DOHH2 (cell line): Measurements from ENCODE around the gene TACR2.

Experiments
- H3F3A ChIP-seq: fragments of 200-600 bp; sonication (generic), shearing (Covaris generic); 2 replicates; pipeline ENCODE4 v1.6.0; 2016; ENCODE audit warnings: antibody characterized with exemption, mild to moderate bottlenecking; ENCODE audit not compliant: control insufficient read depth, insufficient read depth
- H3K27ac ChIP-seq: fragments of 200-600 bp; sonication (generic); 2 replicates; pipeline ENCODE4 v1.5.1; 2014; ENCODE audit warnings: low read depth, mild to moderate bottlenecking, low read length, moderate library complexity
- H3K27me3 ChIP-seq: fragments of 200-600 bp; sonication (generic); 2 replicates; pipeline ENCODE4 v1.6.1; 2014; ENCODE audit warnings: mild to moderate bottlenecking, low read length, mixed read lengths; ENCODE audit not compliant: control insufficient read depth
- H3K36me3 ChIP-seq: fragments of 200-600 bp; sonication (generic); 2 replicates; pipeline ENCODE4 v1.6.1; 2014; ENCODE audit warnings: mild to moderate bottlenecking, low read length, moderate library complexity, mixed read lengths; ENCODE audit not compliant: control insufficient read depth
- H3K4me1 ChIP-seq: fragments of 200-600 bp; sonication (generic); 2 replicates; pipeline ENCODE4 v1.6.1; 2014; ENCODE audit warnings: mild to moderate bottlenecking, low read length, mixed read lengths; ENCODE audit not compliant: control insufficient read depth
- H3K4me2 ChIP-seq: fragments of 200-600 bp; sonication (generic); 2 replicates; pipeline ENCODE4 v1.6.0; 2014; ENCODE audit warnings: mild to moderate bottlenecking, low read length, moderate library complexity
- H3K4me3 ChIP-seq: fragments of 200-600 bp; sonication (generic); 2 replicates; pipeline ENCODE4 v1.5.1; 2014; ENCODE audit warnings: mild to moderate bottlenecking, low read length, mixed read lengths
- H3K79me2 ChIP-seq: fragments of 200-600 bp; sonication (generic); 2 replicates; pipeline ENCODE4 v1.6.1; 2014; ENCODE audit warnings: mild to moderate bottlenecking, low read length, mixed read lengths; ENCODE audit not compliant: control insufficient read depth
- H3K9me2 ChIP-seq: fragments of 200-600 bp; sonication (generic); replicated peaks from 2 replicates; pipeline ENCODE4 v1.6.1; 2014; ENCODE audit warnings: mild to moderate bottlenecking, low read length, mixed read lengths; ENCODE audit not compliant: control insufficient read depth
- H3K9me3 ChIP-seq: fragments of 200-600 bp; sonication (generic); 2 replicates; pipeline ENCODE4 v1.6.1; 2014; ENCODE audit warnings: antibody characterized with exemption, low read length, mixed read lengths; ENCODE audit not compliant: control insufficient read depth, insufficient read depth
- H4K20me1 ChIP-seq: fragments of 200-600 bp; sonication (generic); 2 replicates; pipeline ENCODE4 v1.6.0; 2014; ENCODE audit warnings: low read depth, mild to moderate bottlenecking, antibody characterized with exemption, low read length, moderate library complexity; ENCODE audit not compliant: control insufficient read depth, insufficient read depth
- EZH2phosphoT487 ChIP-seq: fragments of 200-600 bp; sonication (generic); IDR thresholded peaks from 2 replicates; pipeline ENCODE4 v1.6.1; 2017; ENCODE audit warnings: borderline replicate concordance, mild to moderate bottlenecking, antibody characterized with exemption, low read length, moderate library complexity, mixed read lengths
- TF ChIP-seq, protein P1 (sequence below): fragments of 200-600 bp; sonication (generic); IDR thresholded peaks from one replicate; pipeline ENCODE4 v1.5.1; 2014; ENCODE audit warnings: antibody characterized with exemption, mild to moderate bottlenecking, low read depth, low read length; ENCODE audit not compliant: poor library complexity, severe bottlenecking

The TACR2 gene

DNA sequence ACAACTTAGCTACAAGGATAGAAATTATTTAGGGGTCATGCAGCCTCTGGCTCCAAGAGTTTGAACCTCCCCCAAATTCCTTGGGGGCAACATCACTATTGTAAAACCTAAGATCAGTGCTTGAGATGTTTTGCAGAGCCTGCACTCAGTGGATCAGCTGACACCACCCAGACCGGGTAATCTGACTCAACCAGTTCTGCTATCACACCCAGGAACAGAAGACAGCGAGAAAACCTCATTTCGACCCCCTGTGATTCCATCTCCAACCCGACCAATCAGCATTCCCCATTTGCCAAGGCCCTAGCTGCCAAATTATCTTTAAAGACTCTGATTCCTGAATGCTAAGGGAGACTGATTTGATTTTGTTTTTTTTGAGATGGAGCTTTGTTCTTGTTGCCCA is 5.2 kb downstream of the TACR2 start:
- no peaks in the 10 kb centered on the region for H4K20me1 ChIP-seq
- peaks cover 22% of the 10 kb centered on the region for H3K4me1 ChIP-seq
- H3K27ac ChIP-seq = no peak overlapping the region
- no peak overlapping the region for H3K4me2 ChIP-seq
- no peaks in the 10 kb centered on the region for H3K27me3 ChIP-seq
- H3K4me3 ChIP-seq = no peak overlapping the region
- H3K79me2 ChIP-seq = no peaks in the 10 kb centered on the region
- no peaks in the 10 kb centered on the region for H3K9me3 ChIP-seq
- TF ChIP-seq, protein P1, sequence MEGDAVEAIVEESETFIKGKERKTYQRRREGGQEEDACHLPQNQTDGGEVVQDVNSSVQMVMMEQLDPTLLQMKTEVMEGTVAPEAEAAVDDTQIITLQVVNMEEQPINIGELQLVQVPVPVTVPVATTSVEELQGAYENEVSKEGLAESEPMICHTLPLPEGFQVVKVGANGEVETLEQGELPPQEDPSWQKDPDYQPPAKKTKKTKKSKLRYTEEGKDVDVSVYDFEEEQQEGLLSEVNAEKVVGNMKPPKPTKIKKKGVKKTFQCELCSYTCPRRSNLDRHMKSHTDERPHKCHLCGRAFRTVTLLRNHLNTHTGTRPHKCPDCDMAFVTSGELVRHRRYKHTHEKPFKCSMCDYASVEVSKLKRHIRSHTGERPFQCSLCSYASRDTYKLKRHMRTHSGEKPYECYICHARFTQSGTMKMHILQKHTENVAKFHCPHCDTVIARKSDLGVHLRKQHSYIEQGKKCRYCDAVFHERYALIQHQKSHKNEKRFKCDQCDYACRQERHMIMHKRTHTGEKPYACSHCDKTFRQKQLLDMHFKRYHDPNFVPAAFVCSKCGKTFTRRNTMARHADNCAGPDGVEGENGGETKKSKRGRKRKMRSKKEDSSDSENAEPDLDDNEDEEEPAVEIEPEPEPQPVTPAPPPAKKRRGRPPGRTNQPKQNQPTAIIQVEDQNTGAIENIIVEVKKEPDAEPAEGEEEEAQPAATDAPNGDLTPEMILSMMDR = no peak
- TF ChIP-seq EZH2phosphoT487 = no peak
- no peaks in the 10 kb centered on the region for H3K36me3 ChIP-seq
- H3K9me2 ChIP-seq = no peaks in the 10 kb centered on the region
- no peaks in the 10 kb centered on the region for H3F3A ChIP-seq

- Histone ChIP-seq H3K4me1 (peaks cover 22% of the 10 kb centered on the region), H3F3A (no peaks in the 10 kb centered on the region), H3K9me3 (no peaks in the 10 kb centered on the region), H3K36me3 (no peaks in the 10 kb centered on the region), H3K4me2 (no peak overlapping the region), H3K4me3 (no peak overlapping the region), H4K20me1 (no peaks in the 10 kb centered on the region), H3K27me3 (no peaks in the 10 kb centered on the region), H3K27ac (no peak overlapping the region), H3K79me2 (no peaks in the 10 kb centered on the region), H3K9me2 (no peaks in the 10 kb centered on the region)
- TF ChIP-seq, protein P1 = no peak
- TF ChIP-seq EZH2phosphoT487 = no peak
Observed at GRCh38 chr10:69410487-69410886, 6.2 kb downstream of the TACR2 start.

- H3K4me2 ChIP-seq = peak overlapping the region; percentile 25; the same call in 1 of the 2 replicates
- H3K27me3 ChIP-seq = no peaks in the 10 kb centered on the region
Observed at GRCh38 chr10:69409968-69410367, 6.8 kb downstream of the TACR2 start.

More at GRCh38 chr10:69409968-69410367, 6.8 kb downstream of the TACR2 start:
- Histone ChIP-seq H3K27ac (no peak overlapping the region), H3K4me1 (peaks cover 22% of the 10 kb centered on the region), H3K36me3 (no peaks in the 10 kb centered on the region), H3K4me3 (no peak overlapping the region), H3K79me2 (no peaks in the 10 kb centered on the region), H3F3A (no peaks in the 10 kb centered on the region), H3K9me3 (no peaks in the 10 kb centered on the region), H3K9me2 (no peaks in the 10 kb centered on the region), H4K20me1 (no peaks in the 10 kb centered on the region)
- TF ChIP-seq, protein P1 = no peak
- TF ChIP-seq EZH2phosphoT487 = no peak
